Parathyroid adenoma (tissue), 2 donors: Measurements from ENCODE around the gene COL26A1.

Source experiments
- H2AFZ ChIP-seq: fragments of 300-600 bp; sonication (generic); one replicate; pipeline ENCODE4 v1.7.0; 2017; ENCODE audit warnings: antibody characterized with exemption, mild to moderate bottlenecking
- H3K27ac ChIP-seq: fragments of 300-600 bp; sonication (generic); one replicate; pipeline ENCODE4 v1.7.0; 2017
- H3K27me3 ChIP-seq: fragments of 300-600 bp; sonication (generic); one replicate; pipeline ENCODE4 v1.7.0; 2017; ENCODE audit warnings: low read length; ENCODE audit not compliant: control insufficient read depth, insufficient read depth
- H3K36me3 ChIP-seq: fragments of 300-600 bp; sonication (generic); one replicate; pipeline ENCODE4 v1.7.0; 2017; ENCODE audit warnings: low read length; ENCODE audit not compliant: control insufficient read depth, insufficient read depth
- H3K4me1 ChIP-seq: fragments of 300-600 bp; sonication (generic); one replicate; pipeline ENCODE4 v1.7.0; 2017; ENCODE audit warnings: control low read depth
- H3K4me2 ChIP-seq: fragments of 300-600 bp; sonication (generic); one replicate; pipeline ENCODE4 v1.7.0; 2017; ENCODE audit warnings: low read length
- H3K4me3 ChIP-seq: fragments of 300-600 bp; sonication (generic); one replicate; pipeline ENCODE4 v1.7.0; 2017; ENCODE audit warnings: low read depth, low read length
- H3K79me2 ChIP-seq: fragments of 300-600 bp; sonication (generic); one replicate; pipeline ENCODE4 v1.7.0; 2017; ENCODE audit warnings: control low read depth
- H3K9ac ChIP-seq: fragments of 300-600 bp; sonication (generic); one replicate; pipeline ENCODE4 v1.7.0; 2017; ENCODE audit warnings: mild to moderate bottlenecking
- H3K9me3 ChIP-seq: fragments of 300-600 bp; sonication (generic); one replicate; pipeline ENCODE4 v1.7.0; 2017; ENCODE audit warnings: low read length; ENCODE audit not compliant: control insufficient read depth
- TF ChIP-seq, protein P1 (sequence below): fragments of 300-600 bp; sonication (generic); IDR thresholded peaks from one replicate; pipeline ENCODE4 v1.7.0; 2017; ENCODE audit warnings: antibody characterized with exemption, mild to moderate bottlenecking
- donor health status: primary hyperparathyroidism.

Gene COL26A1

DNA sequence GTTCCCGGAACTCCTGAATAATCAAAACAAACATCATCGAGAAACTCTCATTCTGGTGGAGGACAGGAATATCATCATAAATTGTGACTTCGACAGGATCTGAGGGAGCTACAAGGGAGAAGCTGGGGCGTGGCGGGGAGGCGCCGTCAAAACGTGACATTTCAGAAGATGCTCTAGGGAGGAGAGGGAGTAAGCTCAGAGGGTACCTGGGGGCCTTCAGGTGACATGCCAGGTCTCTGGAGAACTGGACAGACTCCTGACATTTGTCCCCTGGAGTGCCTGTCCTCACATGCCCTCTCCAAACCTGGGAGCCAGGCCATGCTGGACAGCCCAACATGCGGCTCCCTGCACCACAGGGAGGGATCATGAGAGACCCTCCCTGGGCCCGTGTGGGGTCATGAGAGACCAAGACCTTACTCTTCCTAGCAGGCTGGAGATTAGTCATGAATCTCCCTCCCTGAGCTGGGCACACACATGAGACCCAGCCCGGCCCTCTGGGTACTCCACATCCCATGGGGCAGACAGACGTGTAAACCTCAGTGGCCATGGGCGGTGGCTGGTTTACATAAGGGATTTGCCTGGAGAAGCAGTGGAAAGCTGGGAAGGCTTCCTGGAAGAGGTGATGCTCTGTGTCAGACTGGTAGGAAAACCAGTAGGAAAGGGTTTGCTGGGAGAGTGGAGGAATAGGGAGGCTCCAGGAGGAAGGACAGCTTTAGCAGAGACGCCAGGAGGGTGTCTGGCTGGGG, 185.4 kb downstream of the COL26A1 start:
- H3K4me3 ChIP-seq: no peak overlapping the region
- H3K27ac ChIP-seq: no peak overlapping the region
- no peak overlapping the region for H3K4me2 ChIP-seq
- H3K27me3 ChIP-seq: no peaks in the 10 kb centered on the region
- no peaks in the 10 kb centered on the region for H3K4me1 ChIP-seq
- no peaks in the 10 kb centered on the region for H3K36me3 ChIP-seq
- no peaks in the 10 kb centered on the region for H3K9me3 ChIP-seq
- TF ChIP-seq, protein P1, sequence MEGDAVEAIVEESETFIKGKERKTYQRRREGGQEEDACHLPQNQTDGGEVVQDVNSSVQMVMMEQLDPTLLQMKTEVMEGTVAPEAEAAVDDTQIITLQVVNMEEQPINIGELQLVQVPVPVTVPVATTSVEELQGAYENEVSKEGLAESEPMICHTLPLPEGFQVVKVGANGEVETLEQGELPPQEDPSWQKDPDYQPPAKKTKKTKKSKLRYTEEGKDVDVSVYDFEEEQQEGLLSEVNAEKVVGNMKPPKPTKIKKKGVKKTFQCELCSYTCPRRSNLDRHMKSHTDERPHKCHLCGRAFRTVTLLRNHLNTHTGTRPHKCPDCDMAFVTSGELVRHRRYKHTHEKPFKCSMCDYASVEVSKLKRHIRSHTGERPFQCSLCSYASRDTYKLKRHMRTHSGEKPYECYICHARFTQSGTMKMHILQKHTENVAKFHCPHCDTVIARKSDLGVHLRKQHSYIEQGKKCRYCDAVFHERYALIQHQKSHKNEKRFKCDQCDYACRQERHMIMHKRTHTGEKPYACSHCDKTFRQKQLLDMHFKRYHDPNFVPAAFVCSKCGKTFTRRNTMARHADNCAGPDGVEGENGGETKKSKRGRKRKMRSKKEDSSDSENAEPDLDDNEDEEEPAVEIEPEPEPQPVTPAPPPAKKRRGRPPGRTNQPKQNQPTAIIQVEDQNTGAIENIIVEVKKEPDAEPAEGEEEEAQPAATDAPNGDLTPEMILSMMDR: no peak
- H3K9ac ChIP-seq: no peak overlapping the region
- no peaks in the 10 kb centered on the region for H3K79me2 ChIP-seq
- H2AFZ ChIP-seq: no peak overlapping the region

DNA sequence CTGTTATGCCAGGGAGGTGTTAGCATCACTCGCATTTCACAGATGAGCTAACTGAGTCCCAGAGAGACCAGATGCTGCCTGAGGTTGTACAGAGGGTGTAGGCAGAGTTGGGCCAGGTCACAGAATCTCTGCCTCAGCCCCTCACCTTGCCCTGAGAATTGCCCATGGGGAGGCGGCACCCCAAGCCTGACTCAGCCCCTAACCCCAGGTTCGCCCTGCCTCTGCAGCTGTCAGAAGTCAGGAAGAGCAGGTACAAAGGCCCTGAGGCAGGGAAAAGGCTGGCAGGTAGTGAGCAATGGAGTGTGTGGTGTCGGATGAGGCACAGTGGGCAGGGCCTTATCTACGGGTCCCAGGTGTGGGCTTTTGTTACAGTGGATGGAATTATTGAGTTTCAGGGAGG, 187.1 kb downstream of the COL26A1 start:
- Histone ChIP-seq H3K27ac (no peak overlapping the region), H3K9me3 (no peaks in the 10 kb centered on the region), H3K79me2 (no peaks in the 10 kb centered on the region), H3K4me1 (no peaks in the 10 kb centered on the region), H3K9ac (no peak overlapping the region), H3K27me3 (no peaks in the 10 kb centered on the region), H2AFZ (no peak overlapping the region), H3K4me2 (no peak overlapping the region), H3K36me3 (no peaks in the 10 kb centered on the region), H3K4me3 (no peak overlapping the region)
- TF ChIP-seq, protein P1: no peak

DNA sequence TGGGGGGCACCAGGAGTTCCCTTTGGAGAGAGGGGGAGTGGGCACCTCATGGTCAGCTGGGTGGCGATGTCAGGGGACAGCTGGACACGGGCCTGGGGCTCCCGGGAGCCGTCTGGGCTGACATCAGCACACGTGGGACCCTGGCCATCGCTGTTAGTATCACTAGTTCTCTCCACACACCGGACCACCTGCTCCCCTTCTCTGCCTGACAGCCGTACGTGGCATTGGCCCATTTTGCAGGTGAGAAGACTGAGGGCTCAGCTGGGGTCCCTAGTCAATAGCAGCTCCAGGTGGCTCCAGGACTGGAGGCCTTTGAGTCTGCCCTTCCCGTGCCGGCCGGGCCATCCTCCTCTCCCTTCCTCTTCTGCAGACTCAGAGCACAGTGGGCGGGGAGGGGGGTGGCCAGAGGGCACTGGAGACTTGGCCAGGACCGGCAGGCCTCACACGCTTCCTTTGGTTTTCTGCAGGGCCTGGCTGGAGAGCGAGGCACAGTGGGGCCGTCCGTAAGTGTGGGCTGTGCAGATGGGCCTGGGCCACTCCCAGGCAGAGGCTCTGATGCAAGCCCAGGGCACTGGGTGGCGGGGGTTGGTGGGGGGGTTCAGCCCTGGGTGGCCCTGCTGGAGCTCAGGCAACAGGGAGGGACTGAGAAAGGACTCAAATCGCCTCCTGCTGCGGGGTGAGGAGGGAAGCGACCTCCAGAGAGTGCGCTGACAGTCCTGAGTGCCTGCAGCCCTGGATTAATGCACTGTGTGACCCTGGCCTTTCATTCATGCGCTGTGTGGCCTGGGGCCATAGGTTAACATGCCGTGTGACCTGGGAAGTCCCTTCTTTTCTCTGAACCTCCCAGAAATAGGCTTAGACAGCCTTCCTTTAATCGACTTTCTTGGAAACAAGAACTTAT, 188.2 kb downstream of the COL26A1 start:
- Histone ChIP-seq H3K9ac (no peak overlapping the region), H3K4me3 (no peak overlapping the region), H3K9me3 (no peaks in the 10 kb centered on the region), H3K27ac (no peak overlapping the region), H3K79me2 (no peaks in the 10 kb centered on the region), H3K27me3 (no peaks in the 10 kb centered on the region), H3K4me2 (no peak overlapping the region), H2AFZ (no peak overlapping the region), H3K4me1 (no peaks in the 10 kb centered on the region), H3K36me3 (no peaks in the 10 kb centered on the region)
- TF ChIP-seq, protein P1: no peak

DNA sequence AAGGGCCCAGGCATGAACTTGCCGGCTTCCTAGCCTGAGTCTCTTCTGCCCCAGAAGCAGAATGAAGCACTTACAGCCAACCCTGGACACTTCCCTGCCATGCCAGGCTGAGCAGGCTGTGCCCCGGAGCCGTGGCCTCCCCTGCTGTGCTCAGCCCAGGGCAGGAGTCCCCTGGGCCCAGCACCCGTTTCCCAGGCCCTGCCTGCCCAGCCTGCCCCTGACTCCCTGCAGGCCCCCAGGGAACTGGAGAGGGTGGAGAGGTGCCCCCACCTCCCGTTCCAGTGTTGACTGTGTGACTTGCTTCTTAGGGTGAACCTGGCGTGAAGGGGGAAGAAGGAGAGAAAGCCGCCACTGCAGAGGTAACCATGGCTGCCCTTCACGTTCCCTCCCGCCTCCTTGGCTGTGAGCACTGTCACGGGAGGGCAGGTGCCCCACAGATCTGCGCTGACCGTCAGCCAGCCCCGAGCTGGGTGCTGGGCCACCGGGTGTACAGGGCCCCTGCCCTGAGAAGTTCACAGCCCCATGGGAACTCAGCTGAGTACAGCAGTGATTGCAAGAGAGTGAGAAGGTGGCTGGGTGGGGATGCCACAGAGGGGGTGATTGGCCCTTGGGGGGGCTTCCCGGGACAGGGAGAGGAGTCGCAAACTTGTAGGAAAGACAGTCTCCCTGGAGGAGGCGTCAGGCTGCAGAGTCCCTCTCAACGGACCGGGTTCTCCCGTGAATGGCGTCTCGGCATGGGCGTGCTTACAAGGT, 190.5 kb downstream of the COL26A1 start:
- no peaks in the 10 kb centered on the region for H3K36me3 ChIP-seq
- H3K79me2 ChIP-seq: no peaks in the 10 kb centered on the region
- H3K4me1 ChIP-seq: no peaks in the 10 kb centered on the region
- H3K27ac ChIP-seq: no peak overlapping the region
- no peak overlapping the region for H3K4me2 ChIP-seq
- H3K4me3 ChIP-seq: no peak overlapping the region
- H3K27me3 ChIP-seq: no peaks in the 10 kb centered on the region
- no peak overlapping the region for H3K9ac ChIP-seq
- no peak overlapping the region for H2AFZ ChIP-seq
- no peaks in the 10 kb centered on the region for H3K9me3 ChIP-seq
- TF ChIP-seq, protein P1: no peak
